ENCODE results near the gene BIRC5.

DNA sequence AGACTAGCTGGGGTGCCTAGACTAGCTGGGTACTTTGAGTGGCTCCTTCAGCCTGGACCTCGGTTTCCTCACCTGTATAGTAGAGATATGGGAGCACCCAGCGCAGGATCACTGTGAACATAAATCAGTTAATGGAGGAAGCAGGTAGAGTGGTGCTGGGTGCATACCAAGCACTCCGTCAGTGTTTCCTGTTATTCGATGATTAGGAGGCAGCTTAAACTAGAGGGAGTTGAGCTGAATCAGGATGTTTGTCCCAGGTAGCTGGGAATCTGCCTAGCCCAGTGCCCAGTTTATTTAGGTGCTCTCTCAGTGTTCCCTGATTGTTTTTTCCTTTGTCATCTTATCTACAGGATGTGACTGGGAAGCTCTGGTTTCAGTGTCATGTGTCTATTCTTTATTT, 9.0 kb downstream of the BIRC5 start:
- TF ChIP-seq POLR2A (IDR thresholded peaks at IDR 0.05) (no peak), POLR2AphosphoS5 (IDR thresholded peaks at IDR 0.05) (no peak)
- TF ChIP-seq, protein P1, sequence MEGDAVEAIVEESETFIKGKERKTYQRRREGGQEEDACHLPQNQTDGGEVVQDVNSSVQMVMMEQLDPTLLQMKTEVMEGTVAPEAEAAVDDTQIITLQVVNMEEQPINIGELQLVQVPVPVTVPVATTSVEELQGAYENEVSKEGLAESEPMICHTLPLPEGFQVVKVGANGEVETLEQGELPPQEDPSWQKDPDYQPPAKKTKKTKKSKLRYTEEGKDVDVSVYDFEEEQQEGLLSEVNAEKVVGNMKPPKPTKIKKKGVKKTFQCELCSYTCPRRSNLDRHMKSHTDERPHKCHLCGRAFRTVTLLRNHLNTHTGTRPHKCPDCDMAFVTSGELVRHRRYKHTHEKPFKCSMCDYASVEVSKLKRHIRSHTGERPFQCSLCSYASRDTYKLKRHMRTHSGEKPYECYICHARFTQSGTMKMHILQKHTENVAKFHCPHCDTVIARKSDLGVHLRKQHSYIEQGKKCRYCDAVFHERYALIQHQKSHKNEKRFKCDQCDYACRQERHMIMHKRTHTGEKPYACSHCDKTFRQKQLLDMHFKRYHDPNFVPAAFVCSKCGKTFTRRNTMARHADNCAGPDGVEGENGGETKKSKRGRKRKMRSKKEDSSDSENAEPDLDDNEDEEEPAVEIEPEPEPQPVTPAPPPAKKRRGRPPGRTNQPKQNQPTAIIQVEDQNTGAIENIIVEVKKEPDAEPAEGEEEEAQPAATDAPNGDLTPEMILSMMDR (IDR thresholded peaks at IDR 0.05), result no peak

Measured in upper lobe of left lung (tissue), 4 donors.